ENCODE measurements around the gene HTRA3. TPM values are rescaled to one million over a fixed set of nuclear protein-coding genes. Genes with fewer than 3 reads are reported as not detected.

Gene HTRA3
- total and polyA plus RNA-seq, 2 of the 8 experiments (the other 6 are each of a cell fraction or from before 2014, with no cell fraction given): 3.2 to 5.8 TPM

DNA sequence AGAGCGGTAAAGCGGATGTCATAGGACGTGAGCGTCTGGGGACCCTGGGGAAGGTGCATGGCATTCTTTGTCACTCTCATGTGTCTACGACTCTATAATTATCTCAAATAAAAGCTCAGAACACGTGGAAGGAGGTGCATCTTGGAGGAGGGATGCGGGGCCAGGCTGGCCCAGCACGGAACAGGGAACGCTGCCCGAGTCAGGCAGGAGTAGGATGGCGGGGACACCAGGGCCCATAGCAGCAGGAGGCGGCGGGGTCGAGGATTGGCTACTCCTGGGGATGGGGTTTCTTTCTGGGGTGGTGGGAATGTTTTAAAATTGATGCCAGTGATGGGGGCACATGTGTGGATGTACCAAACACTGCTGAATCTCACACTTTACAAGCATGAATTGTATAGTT is 5.4 kb upstream of the HTRA3 start:
- Histone ChIP-seq H2BK20ac (ENCODE audit: low read length) (no peak overlapping the region), H3K4me2 (ENCODE audit: insufficient read depth in 1 of 2, low read depth in 2 of 2, low read length in 2 of 2) (no peak overlapping the region), H4K8ac (ENCODE audit: extremely low read depth, insufficient read depth, low read length) (no peak overlapping the region), H3K79me1 (ENCODE audit: low read depth, low read length) (no peaks in the 10 kb centered on the region), H4K5ac (ENCODE audit: insufficient read length, low read depth, low read length) (no peak overlapping the region), H3K14ac (ENCODE audit: insufficient read length) (no peak overlapping the region), H3K23ac (ENCODE audit: insufficient read length) (no peak overlapping the region), H3K23me2 (ENCODE audit: low read depth, low read length) (no peaks in the 10 kb centered on the region), H3K79me2 (ENCODE audit: control insufficient read depth in 1 of 2, insufficient read depth in 2 of 2, low read length in 2 of 2) (no peaks in the 10 kb centered on the region), H3K4me1 (replicated peaks in 1 of 4; ENCODE audit: control insufficient read depth in 3 of 4, insufficient read depth in 4 of 4, low read length in 3 of 4) (peaks cover 0 to 8% (median 4%) of the 10 kb centered on the region in 4 experiments; a peak in 5 of 7 replicates), H4K20me1 (replicated peaks in 1 of 2; ENCODE audit: control insufficient read depth in 1 of 2, insufficient read depth in 2 of 2, low read length in 2 of 2) (peaks cover 0 to 1% of the 10 kb centered on the region in 2 experiments), H3K56ac (replicated peaks; ENCODE audit: insufficient read length, low read depth, low read length) (no peak overlapping the region), H2AK5ac (ENCODE audit: low read depth, low read length) (peak overlapping the region; percentile 75; the same call in 1 of the 2 replicates), H3K9me3 (ENCODE audit: insufficient read depth in 2 of 2, low read depth in 1 of 2, low read length in 1 of 2) (no peaks in the 10 kb centered on the region), H3K4ac (replicated peaks; ENCODE audit: insufficient read length, low read depth, low read length) (no peak overlapping the region), H4K91ac (replicated peaks; ENCODE audit: insufficient read length, low read length) (no peak overlapping the region), H3K27ac (ENCODE audit: low read depth, low read length) (no peak overlapping the region), H2BK12ac (ENCODE audit: low read depth, low read length) (no peak overlapping the region), H3K9ac (replicated peaks in 1 of 4; ENCODE audit: extremely low read depth in 1 of 4, low read depth in 3 of 4, low read length in 3 of 4) (no peak overlapping the region), H2BK5ac (ENCODE audit: low read depth, low read length) (no peak overlapping the region), H3K4me3 (ENCODE audit: extremely low read depth in 1 of 4, insufficient read depth in 2 of 4, low read depth in 3 of 4, low read length in 4 of 4) (no peak overlapping the region), H2BK15ac (ENCODE audit: low read length) (0 out of 2 replicates have a peak overlapping the region, but pooled peaks have one; percentile 61), H3K36me3 (ENCODE audit: control insufficient read depth in 2 of 4, insufficient read depth in 4 of 4, low read length in 3 of 4) (no peaks in the 10 kb centered on the region), H2AFZ (ENCODE audit: low read length) (no peak overlapping the region), H3K27me3 (replicated peaks in 1 of 4; ENCODE audit: control insufficient read depth in 3 of 4, extremely low read depth in 1 of 4, insufficient read depth in 3 of 4, low read length in 3 of 4) (peaks cover 0 to 4% (median 2%) of the 10 kb centered on the region in 4 experiments; a peak in 4 of 7 replicates), H2BK120ac (replicated peaks; ENCODE audit: low read depth, low read length) (no peak overlapping the region), H3K18ac (ENCODE audit: extremely low read depth, low read length) (no peak overlapping the region)
- CTCF ChIA-PET (ENCODE audit: partially characterized antibody): interaction anchor here (3.2 to 4.7 kb wide), 2 partner anchors 22 to 138 kb away, joined by 15 to 48 read pairs; no protein-coding TSS in a partner anchor
- FAIRE-seq (no peak), DNase-seq (ENCODE audit: low read depth in 1 of 2, low spot score in 2 of 2) (no peak)
- POLR2A ChIA-PET (ENCODE audit: partially characterized antibody): no interaction called here
- TF ChIP-seq KDM5A (IDR thresholded peaks at IDR 0.05; ENCODE audit: low read length): no peak
- no peak for TF ChIP-seq ASH2L (IDR thresholded peaks at IDR 0.05; ENCODE audit: low read length)
- no peak for TF ChIP-seq CBX8 (IDR thresholded peaks at IDR 0.05; ENCODE audit: borderline replicate concordance, low read depth, low read length)
- TF ChIP-seq, protein P1, sequence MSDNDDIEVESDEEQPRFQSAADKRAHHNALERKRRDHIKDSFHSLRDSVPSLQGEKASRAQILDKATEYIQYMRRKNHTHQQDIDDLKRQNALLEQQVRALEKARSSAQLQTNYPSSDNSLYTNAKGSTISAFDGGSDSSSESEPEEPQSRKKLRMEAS (IDR thresholded peaks at IDR 0.05): no peak
- TF ChIP-seq RBBP5 (IDR thresholded peaks at IDR 0.05; ENCODE audit: borderline replicate concordance, low read depth, low read length): no peak
- TF ChIP-seq, protein P2, sequence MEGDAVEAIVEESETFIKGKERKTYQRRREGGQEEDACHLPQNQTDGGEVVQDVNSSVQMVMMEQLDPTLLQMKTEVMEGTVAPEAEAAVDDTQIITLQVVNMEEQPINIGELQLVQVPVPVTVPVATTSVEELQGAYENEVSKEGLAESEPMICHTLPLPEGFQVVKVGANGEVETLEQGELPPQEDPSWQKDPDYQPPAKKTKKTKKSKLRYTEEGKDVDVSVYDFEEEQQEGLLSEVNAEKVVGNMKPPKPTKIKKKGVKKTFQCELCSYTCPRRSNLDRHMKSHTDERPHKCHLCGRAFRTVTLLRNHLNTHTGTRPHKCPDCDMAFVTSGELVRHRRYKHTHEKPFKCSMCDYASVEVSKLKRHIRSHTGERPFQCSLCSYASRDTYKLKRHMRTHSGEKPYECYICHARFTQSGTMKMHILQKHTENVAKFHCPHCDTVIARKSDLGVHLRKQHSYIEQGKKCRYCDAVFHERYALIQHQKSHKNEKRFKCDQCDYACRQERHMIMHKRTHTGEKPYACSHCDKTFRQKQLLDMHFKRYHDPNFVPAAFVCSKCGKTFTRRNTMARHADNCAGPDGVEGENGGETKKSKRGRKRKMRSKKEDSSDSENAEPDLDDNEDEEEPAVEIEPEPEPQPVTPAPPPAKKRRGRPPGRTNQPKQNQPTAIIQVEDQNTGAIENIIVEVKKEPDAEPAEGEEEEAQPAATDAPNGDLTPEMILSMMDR (IDR thresholded peaks at IDR 0.05; ENCODE audit: control extremely low read depth in 1 of 3, insufficient read depth in 1 of 3, low read depth in 1 of 3, low read length in 3 of 3): no peak
- TF ChIP-seq NANOG (IDR thresholded peaks at IDR 0.05; ENCODE audit: insufficient read depth, low read depth, low read length, poor library complexity, severe bottlenecking): no peak
- no peak for TF ChIP-seq POU5F1 (IDR thresholded peaks at IDR 0.05; ENCODE audit: low read depth, low read length)
- TF ChIP-seq HDAC6 (IDR thresholded peaks at IDR 0.05; ENCODE audit: low read depth, low read length): no peak
- WGBS, 2 experiments (ENCODE audit: extremely low coverage in 1 of 2, insufficient coverage in 1 of 2, insufficient read length in 1 of 2, insufficient replicate concordance in 2 of 2, low coverage in 1 of 2, low lambda C conversion rate in 2 of 2, missing lambda C conversion rate in 1 of 2): 92% methylated on average over 14 of the region's 14 CpGs; no CpG with 5 or more reads in 1 of the 2 experiments

Data from H1 (cell line).